T47D (cell line): ENCODE data around the gene ZNF385B.
"Not testable (repeated sequence)": the region's sequence is repeated elsewhere in the genome, so short reads cannot be mapped to it uniquely, and the experiment has no call there.

Source experiments
- DNase-seq, 2 experiments: peaks; one replicate each; pipeline versions ENCODE4 v3.0.0 to v3.0.0-alpha.2; 2011 to 2012; ENCODE audit warnings: low read depth in 1 of 2, low spot score in 1 of 2
- JUND ChIP-seq: IDR thresholded peaks from 2 replicates; pipeline ENCODE4 v1.6.1; 2012; ENCODE audit warnings: low read depth
- in situ Hi-C: cut with HindIII; loops from 2 replicates; pipeline ENCODE4 v1.10.0; 2016; ENCODE audit warnings: low sequenced_read_pairs, low pct_unique_long_range_greater_than_20kb

Gene ZNF385B

GRCh38 chr2:179809606-179810005 lies 51.8 kb downstream of the ZNF385B start:
- DNase-seq: no peak
- in situ Hi-C loops: no loop called here

GRCh38 chr2:179805001-179805400 lies 56.4 kb downstream of the ZNF385B start:
- TF ChIP-seq JUND: no peak
- no peak for DNase-seq
- in situ Hi-C loops: no loop called here

More at GRCh38 chr2:179809606-179810005, 51.8 kb downstream of the ZNF385B start:
- TF ChIP-seq JUND: no peak

- in situ Hi-C loops: no loop called here
- DNase-seq: no peak
- TF ChIP-seq JUND: no peak
Observed at GRCh38 chr2:179804206-179804605, 57.2 kb downstream of the ZNF385B start.

GRCh38 chr2:179802051-179802882 lies 59.1 kb downstream of the ZNF385B start:
- in situ Hi-C loops: no loop called here
- TF ChIP-seq JUND: no peak
- DNase-seq: no peak

GRCh38 chr2:179800776-179801175 lies 60.6 kb downstream of the ZNF385B start:
- in situ Hi-C loops: no loop called here
- DNase-seq: no peak
- no peak for TF ChIP-seq JUND

GRCh38 chr2:179796213-179797007 lies 65.0 kb downstream of the ZNF385B start:
- no peak for TF ChIP-seq JUND
- DNase-seq: peak in 1 of 2 experiments; percentile 3
- in situ Hi-C loops: no loop called here

- no peak for TF ChIP-seq JUND
- DNase-seq: no peak
- in situ Hi-C loops: no loop called here
Observed at GRCh38 chr2:179793902-179794301, 67.5 kb downstream of the ZNF385B start.

- DNase-seq: no peak
- TF ChIP-seq JUND: no peak
- in situ Hi-C loops: no loop called here
Observed at GRCh38 chr2:179793238-179793637, 68.2 kb downstream of the ZNF385B start.

- TF ChIP-seq JUND: no peak
- DNase-seq: no peak
- in situ Hi-C loops: no loop called here
Observed at GRCh38 chr2:179790235-179791217, 70.9 kb downstream of the ZNF385B start.

- in situ Hi-C loops: no loop called here
- TF ChIP-seq JUND: no peak
- DNase-seq: no peak
Observed at GRCh38 chr2:179788104-179788503, 73.3 kb downstream of the ZNF385B start.

- DNase-seq: no peak
- no peak for TF ChIP-seq JUND
- in situ Hi-C loops: no loop called here
Observed at GRCh38 chr2:179787601-179788000, 73.8 kb downstream of the ZNF385B start.

GRCh38 chr2:179785902-179786301 lies 75.5 kb downstream of the ZNF385B start:
- TF ChIP-seq JUND: no peak

GRCh38 chr2:179782346-179782745 lies 79.1 kb downstream of the ZNF385B start:
- in situ Hi-C loops, DNase-seq: not testable (repeated sequence)

More at GRCh38 chr2:179785902-179786301, 75.5 kb downstream of the ZNF385B start:
- in situ Hi-C loops: no loop called here
- DNase-seq: no peak
